HepG2 (cell line): ENCODE measurements around the gene LIMS2. TPM values are rescaled to one million over a fixed set of nuclear protein-coding genes. Genes with fewer than 3 reads are reported as not detected.

Source experiments
- ARID2 ChIP-seq: sonication (generic); formaldehyde crosslinking; IDR thresholded peaks from 2 replicates; pipeline ENCODE4 v1.8.1; 2022; ENCODE audit warnings: mild to moderate bottlenecking, missing genetic modification reagents, borderline replicate concordance
- BCLAF1 ChIP-seq: fragments of 450-650 bp; IDR thresholded peaks from 2 replicates; pipeline ENCODE4 v1.6.1; 2017; ENCODE audit warnings: mild to moderate bottlenecking
- CENPT ChIP-seq: sonication (generic); formaldehyde crosslinking; IDR thresholded peaks from 2 replicates; pipeline ENCODE4 v1.8.0; 2022; ENCODE audit warnings: low read depth, mild to moderate bottlenecking, moderate library complexity, missing genetic modification reagents
- KAT2B ChIP-seq: fragments of 150-350 bp; IDR thresholded peaks from 2 replicates; pipeline ENCODE4 v1.6.1; 2014; ENCODE audit warnings: low read depth, low read length, borderline replicate concordance
- KDM1A ChIP-seq: IDR thresholded peaks from 2 replicates; pipeline ENCODE4 v1.6.1; 2016; ENCODE audit warnings: missing compliant biosample characterization
- KDM5A ChIP-seq: fragments of 200-600 bp; sonication (generic); IDR thresholded peaks from 2 replicates; pipeline ENCODE4 v1.7.0; 2018; ENCODE audit warnings: antibody characterized with exemption, mild to moderate bottlenecking, low read length, borderline replicate concordance
- NFKB2 ChIP-seq: sonication (generic); formaldehyde crosslinking; IDR thresholded peaks from 2 replicates; pipeline ENCODE4 v1.4.0; 2020; ENCODE audit warnings: missing genetic modification reagents, borderline replicate concordance
- NFKBIZ ChIP-seq: IDR thresholded peaks from 2 replicates; pipeline ENCODE4 v1.6.1; 2018; ENCODE audit warnings: missing genetic modification reagents, missing compliant biosample characterization
- RELA ChIP-seq: sonication (generic); formaldehyde crosslinking; IDR thresholded peaks from 2 replicates; pipeline ENCODE4 v1.4.0; 2020; ENCODE audit warnings: missing genetic modification reagents
- RNF2 ChIP-seq: fragments of 450-650 bp; conservative IDR thresholded peaks from 2 replicates; pipeline ENCODE4 v1.6.1; 2016; ENCODE audit warnings: low read depth
- SALL2 ChIP-seq: sonication (generic); formaldehyde crosslinking; IDR thresholded peaks from 2 replicates; pipeline ENCODE4 v1.8.1; 2023; ENCODE audit warnings: mild to moderate bottlenecking, missing genetic modification reagents, inconsistent platforms
- SP5 ChIP-seq: IDR thresholded peaks from 2 replicates; pipeline ENCODE4 v1.6.1; 2016; ENCODE audit warnings: low read depth, borderline replicate concordance
- TCF12 ChIP-seq, 2 experiments: fragments of 450-650 bp in 1 of 2; sonication (generic) in 1 of 2; formaldehyde crosslinking in 1 of 2; IDR thresholded peaks; 2 replicates each; pipeline versions ENCODE4 v1.6.1 to v1.8.0; 2017 to 2022; ENCODE audit warnings: antibody characterized with exemption in 1 of 2, mild to moderate bottlenecking in 1 of 2, missing genetic modification reagents in 1 of 2, moderate library complexity in 1 of 2
- ZBTB1 ChIP-seq: sonication (generic); formaldehyde crosslinking; IDR thresholded peaks from 2 replicates; pipeline ENCODE4 v1.4.0; 2020; ENCODE audit warnings: missing genetic modification reagents, borderline replicate concordance
- ZIK1 ChIP-seq: sonication (generic); formaldehyde crosslinking; IDR thresholded peaks from 2 replicates; pipeline ENCODE4 v1.5.0; 2020; ENCODE audit warnings: mild to moderate bottlenecking, low read depth, missing genetic modification reagents, borderline replicate concordance
- ZNF138 ChIP-seq: sonication (generic); formaldehyde crosslinking; IDR thresholded peaks from 2 replicates; pipeline ENCODE4 v1.5.0; 2020; ENCODE audit warnings: mild to moderate bottlenecking, low read depth, missing genetic modification reagents
- ZNF251 ChIP-seq: sonication (generic); formaldehyde crosslinking; IDR thresholded peaks from 2 replicates; pipeline ENCODE4 v1.9.0; 2021; ENCODE audit warnings: mild to moderate bottlenecking, missing genetic modification reagents
- ZNF605 ChIP-seq: sonication (generic); formaldehyde crosslinking; IDR thresholded peaks from 2 replicates; pipeline ENCODE4 v1.8.0; 2022; ENCODE audit warnings: mild to moderate bottlenecking, missing genetic modification reagents
- ZNF607 ChIP-seq: sonication (generic); formaldehyde crosslinking; IDR thresholded peaks from 2 replicates; pipeline ENCODE4 v1.5.1; 2020; ENCODE audit warnings: missing genetic modification reagents, mild to moderate bottlenecking, borderline replicate concordance
- ZSCAN20 ChIP-seq: sonication (generic); formaldehyde crosslinking; IDR thresholded peaks from 2 replicates; pipeline ENCODE4 v1.4.0; 2020; ENCODE audit warnings: missing genetic modification reagents, mild to moderate bottlenecking, borderline replicate concordance
- ZSCAN31 ChIP-seq: sonication (generic); formaldehyde crosslinking; IDR thresholded peaks from 2 replicates; pipeline ENCODE4 v1.5.0; 2020; ENCODE audit warnings: low read depth, mild to moderate bottlenecking, missing genetic modification reagents
- polyA plus RNA-seq, 8 experiments: library from polyadenylated mRNA; depleted of rRNA in 3 of 8; stranded (reverse) in 7 of 8; unstranded in 1 of 8; fragments of >200 nt; fragmentation: Illumina TruSeq in 4 of 8; extraction: Trizol in 4 of 8; gene quantifications; 2 replicates each; pipeline versions ENCODE4 v1.2.1 to v1.2.3, GENCODE V29; 2011 to 2016; ENCODE audit warnings: low read depth in 4 of 8, missing spikeins in 1 of 8, mixed read lengths in 1 of 8; ENCODE audit not compliant: insufficient read depth in 1 of 8
- total RNA-seq, 5 experiments: library from RNA; depleted of rRNA; stranded (reverse); fragments of >200 nt; fragmentation: Illumina TruSeq; extraction: Trizol; gene quantifications; 2 replicates each; pipeline ENCODE4 v1.2.3, GENCODE V29; 2016; ENCODE audit warnings: low read depth in 1 of 5
- TF ChIP-seq, protein P1 (sequence below): sonication (generic); formaldehyde crosslinking; IDR thresholded peaks from 2 replicates; pipeline ENCODE4 v1.5.1; 2020; ENCODE audit warnings: mild to moderate bottlenecking, missing genetic modification reagents, moderate library complexity
- TF ChIP-seq, protein P2 (sequence below): sonication (generic); formaldehyde crosslinking; conservative IDR thresholded peaks from 2 replicates; pipeline ENCODE4 v1.8.0; 2022; ENCODE audit warnings: low read depth, missing genetic modification reagents
- TF ChIP-seq, protein P3 (sequence below): sonication (generic); formaldehyde crosslinking; IDR thresholded peaks from 2 replicates; pipeline ENCODE4 v1.5.0; 2020; ENCODE audit warnings: missing genetic modification reagents, mild to moderate bottlenecking, borderline replicate concordance

The LIMS2 gene
- total and polyA plus RNA-seq, 2 of the 13 experiments (the other 11 are each of a cell fraction or from before 2014, with no cell fraction given), result 1.0 to 1.9 TPM

- TF ChIP-seq, protein P1, sequence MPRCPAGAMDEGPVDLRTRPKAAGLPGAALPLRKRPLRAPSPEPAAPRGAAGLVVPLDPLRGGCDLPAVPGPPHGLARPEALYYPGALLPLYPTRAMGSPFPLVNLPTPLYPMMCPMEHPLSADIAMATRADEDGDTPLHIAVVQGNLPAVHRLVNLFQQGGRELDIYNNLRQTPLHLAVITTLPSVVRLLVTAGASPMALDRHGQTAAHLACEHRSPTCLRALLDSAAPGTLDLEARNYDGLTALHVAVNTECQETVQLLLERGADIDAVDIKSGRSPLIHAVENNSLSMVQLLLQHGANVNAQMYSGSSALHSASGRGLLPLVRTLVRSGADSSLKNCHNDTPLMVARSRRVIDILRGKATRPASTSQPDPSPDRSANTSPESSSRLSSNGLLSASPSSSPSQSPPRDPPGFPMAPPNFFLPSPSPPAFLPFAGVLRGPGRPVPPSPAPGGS (CRISPR knock-in tag), result no peak; the same call in 1 of the 2 replicates
- TF ChIP-seq KAT2B (no peak), KDM1A (0 out of 2 replicates have a peak, but pooled peaks have one; percentile 23), ZSCAN31 (CRISPR knock-in tag) (no peak; the same call in 1 of the 2 replicates), ZNF138 (no peak), ARID2 (CRISPR knock-in tag) (no peak), NFKBIZ (CRISPR knock-in tag) (0 out of 2 replicates have a peak, but pooled peaks have one; percentile 52), NFKB2 (CRISPR knock-in tag) (peak; percentile 77), CENPT (CRISPR knock-in tag) (no peak), ZIK1 (peak; percentile 6; the same call in 1 of the 2 replicates), SALL2 (CRISPR knock-in tag) (no peak; the same call in 1 of the 2 replicates), RELA (CRISPR knock-in tag) (peak; percentile 45; the same call in 1 of the 2 replicates), ZSCAN20 (CRISPR knock-in tag) (0 out of 2 replicates have a peak, but pooled peaks have one; percentile 56), TCF12 (IDR thresholded peaks at IDR 0.05) (no peak), TCF12 (CRISPR knock-in tag; IDR thresholded peaks at IDR 0.05) (no peak; the same call in 1 of the 2 replicates), KDM5A (0 out of 2 replicates have a peak, but pooled peaks have one; percentile 24), SP5 (CRISPR knock-in tag) (no peak), BCLAF1 (no peak), ZNF605 (CRISPR knock-in tag) (no peak), ZNF251 (CRISPR knock-in tag) (no peak), RNF2 (no peak), ZBTB1 (no peak), ZNF607 (0 out of 2 replicates have a peak, but pooled peaks have one; percentile 21)
- TF ChIP-seq, protein P2, sequence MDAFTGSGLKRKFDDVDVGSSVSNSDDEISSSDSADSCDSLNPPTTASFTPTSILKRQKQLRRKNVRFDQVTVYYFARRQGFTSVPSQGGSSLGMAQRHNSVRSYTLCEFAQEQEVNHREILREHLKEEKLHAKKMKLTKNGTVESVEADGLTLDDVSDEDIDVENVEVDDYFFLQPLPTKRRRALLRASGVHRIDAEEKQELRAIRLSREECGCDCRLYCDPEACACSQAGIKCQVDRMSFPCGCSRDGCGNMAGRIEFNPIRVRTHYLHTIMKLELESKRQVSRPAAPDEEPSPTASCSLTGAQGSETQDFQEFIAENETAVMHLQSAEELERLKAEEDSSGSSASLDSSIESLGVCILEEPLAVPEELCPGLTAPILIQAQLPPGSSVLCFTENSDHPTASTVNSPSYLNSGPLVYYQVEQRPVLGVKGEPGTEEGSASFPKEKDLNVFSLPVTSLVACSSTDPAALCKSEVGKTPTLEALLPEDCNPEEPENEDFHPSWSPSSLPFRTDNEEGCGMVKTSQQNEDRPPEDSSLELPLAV (CRISPR knock-in tag), result peak; percentile 67; the same call in 1 of the 2 replicates
- TF ChIP-seq, protein P3, sequence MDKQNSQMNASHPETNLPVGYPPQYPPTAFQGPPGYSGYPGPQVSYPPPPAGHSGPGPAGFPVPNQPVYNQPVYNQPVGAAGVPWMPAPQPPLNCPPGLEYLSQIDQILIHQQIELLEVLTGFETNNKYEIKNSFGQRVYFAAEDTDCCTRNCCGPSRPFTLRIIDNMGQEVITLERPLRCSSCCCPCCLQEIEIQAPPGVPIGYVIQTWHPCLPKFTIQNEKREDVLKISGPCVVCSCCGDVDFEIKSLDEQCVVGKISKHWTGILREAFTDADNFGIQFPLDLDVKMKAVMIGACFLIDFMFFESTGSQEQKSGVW, result no peak; the same call in 1 of the 2 replicates
Observed at GRCh38 chr2:127701193-127701650, 25.9 kb upstream of the LIMS2 start, which contains the start of gene SFT2D3 (continued).
